ENCODE data around the gene LGI4.

GRCh38 chr19:35171730-35172129 lies 36.9 kb upstream of the LGI4 start:
- TF ChIP-seq PATZ1 (CRISPR knock-in tag; IDR thresholded peaks at IDR 0.05; ENCODE audit: borderline replicate concordance) (no peak), TCF4 (CRISPR knock-in tag; IDR thresholded peaks at IDR 0.05; ENCODE audit: borderline replicate concordance) (no peak), TSHZ2 (CRISPR knock-in tag; IDR thresholded peaks at IDR 0.05) (no peak), BACH2 (CRISPR knock-in tag; IDR thresholded peaks at IDR 0.05; ENCODE audit: borderline replicate concordance) (no peak), ZFP3 (CRISPR knock-in tag; IDR thresholded peaks at IDR 0.05) (no peak), RARB (CRISPR knock-in tag; IDR thresholded peaks at IDR 0.05) (no peak), ISL1 (CRISPR knock-in tag; IDR thresholded peaks at IDR 0.05) (no peak), ARNTL (CRISPR knock-in tag; IDR thresholded peaks at IDR 0.05; ENCODE audit: borderline replicate concordance, low read depth) (no peak), PPARA (CRISPR knock-in tag; IDR thresholded peaks at IDR 0.05; ENCODE audit: borderline replicate concordance) (no peak), TOX (CRISPR knock-in tag; IDR thresholded peaks at IDR 0.05; ENCODE audit: borderline replicate concordance) (no peak), ZFP30 (CRISPR knock-in tag; IDR thresholded peaks at IDR 0.05) (no peak)
